ENCODE data around the gene RIPOR2. TPM values are rescaled to one million over a fixed set of nuclear protein-coding genes. Genes with fewer than 3 reads are reported as not detected.
"Not testable (repeated sequence)": the region's sequence is repeated elsewhere in the genome, so short reads cannot be mapped to it uniquely, and the experiment has no call there.

The RIPOR2 gene
- total RNA-seq, 1 donor from 2014 or later: 19.4 TPM

- no peak for DNase-seq (ENCODE audit: extremely low spot score in 2 of 2)
- TF ChIP-seq CTCF (IDR thresholded peaks at IDR 0.05) (peak in 1 of 3 experiments; percentile 2), POLR2AphosphoS5 (IDR thresholded peaks at IDR 0.05; ENCODE audit: insufficient read depth in 1 of 2, low read depth in 1 of 2) (no peak), POLR2A (IDR thresholded peaks at IDR 0.05) (no peak)
- Histone ChIP-seq H3K27me3 (no peaks in the 10 kb centered on the region), H3K36me3 (no peaks in the 10 kb centered on the region), H3K27ac (no peak overlapping the region), H3K4me1 (no peaks in the 10 kb centered on the region), H3K4me3 (no peak overlapping the region), H3K9me3 (no peaks in the 10 kb centered on the region)
- intact Hi-C loops (cut with DNase I): no loop called here
These were observed 168.9 kb downstream of the RIPOR2 start for GRCh38 chr6:24766680-24767462.

DNA sequence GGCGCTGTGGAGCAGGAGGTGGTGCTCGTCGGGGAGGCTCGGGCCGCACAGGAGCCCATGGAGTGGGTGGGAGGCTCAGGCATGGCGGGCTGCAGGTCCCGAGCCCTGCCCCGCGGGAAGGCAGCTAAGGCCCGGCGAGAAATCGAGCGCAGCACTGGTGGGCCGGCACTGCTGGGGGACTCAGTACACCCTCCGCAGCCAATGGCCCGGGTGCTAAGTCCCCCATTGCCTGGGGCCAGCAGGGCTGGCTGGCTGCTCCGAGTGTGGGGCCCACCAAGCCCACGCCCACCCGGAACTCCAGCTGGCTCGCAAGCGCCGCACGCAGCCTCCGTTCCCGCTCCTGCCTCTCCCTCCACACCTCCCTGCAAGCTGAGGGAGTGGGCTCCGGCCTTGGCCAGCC, 169.8 kb downstream of the RIPOR2 start:
- H3K27me3 ChIP-seq; H3K4me3 ChIP-seq; DNase-seq (ENCODE audit: extremely low spot score in 2 of 2); intact Hi-C loops (cut with DNase I); H3K27ac ChIP-seq; H3K4me1 ChIP-seq; H3K36me3 ChIP-seq; H3K9me3 ChIP-seq: not testable (repeated sequence)

- DNase-seq (ENCODE audit: extremely low spot score in 2 of 2); intact Hi-C loops (cut with DNase I); H3K27ac ChIP-seq; H3K36me3 ChIP-seq; H3K9me3 ChIP-seq; H3K4me3 ChIP-seq; H3K27me3 ChIP-seq; H3K4me1 ChIP-seq: not testable (repeated sequence)
These were observed 170.6 kb downstream of the RIPOR2 start for GRCh38 chr6:24764833-24765828.

- intact Hi-C loops (cut with DNase I): no loop called here
- H3K9me3 ChIP-seq: no peaks in the 10 kb centered on the region
- H3K4me3 ChIP-seq: no peak overlapping the region
- H3K27ac ChIP-seq: no peak overlapping the region
- H3K36me3 ChIP-seq: no peaks in the 10 kb centered on the region
- TF ChIP-seq CTCF (IDR thresholded peaks at IDR 0.05) (no peak), POLR2A (IDR thresholded peaks at IDR 0.05) (no peak), POLR2AphosphoS5 (IDR thresholded peaks at IDR 0.05; ENCODE audit: insufficient read depth in 1 of 2, low read depth in 1 of 2) (no peak)
- H3K27me3 ChIP-seq: no peaks in the 10 kb centered on the region
- no peak for DNase-seq (ENCODE audit: extremely low spot score in 2 of 2)
- no peaks in the 10 kb centered on the region for H3K4me1 ChIP-seq
These were observed 172.2 kb downstream of the RIPOR2 start for GRCh38 chr6:24763578-24763977.

GRCh38 chr6:24761851-24762250, 173.9 kb downstream of the RIPOR2 start:
- no peaks in the 10 kb centered on the region for H3K4me1 ChIP-seq
- no peak for TF ChIP-seq POLR2A (IDR thresholded peaks at IDR 0.05)
- TF ChIP-seq CTCF (IDR thresholded peaks at IDR 0.05): no peak
- no peak for TF ChIP-seq POLR2AphosphoS5 (IDR thresholded peaks at IDR 0.05; ENCODE audit: insufficient read depth in 1 of 2, low read depth in 1 of 2)
- no peaks in the 10 kb centered on the region for H3K9me3 ChIP-seq
- intact Hi-C loops (cut with DNase I): no loop called here
- H3K36me3 ChIP-seq: no peaks in the 10 kb centered on the region
- H3K4me3 ChIP-seq: no peak overlapping the region
- H3K27ac ChIP-seq: no peak overlapping the region
- no peaks in the 10 kb centered on the region for H3K27me3 ChIP-seq
- no peak for DNase-seq (ENCODE audit: extremely low spot score in 2 of 2)
